ENCODE results near the gene RMND1. TPM values are rescaled to one million over a fixed set of nuclear protein-coding genes. Genes with fewer than 3 reads are reported as not detected.
A peak's percentile ranks its signal among the peaks of the same experiment; 100 is the strongest.

Gene RMND1
- total RNA-seq, 5 donors from 2014 or later (not counting 1 experiment from before 2014, with no cell fraction given) = 8.0 to 15.6 (median 12.8) TPM

GRCh38 chr6:151482290-151482689 lies 30.4 kb upstream of the RMND1 start:
- no peaks in the 10 kb centered on the region for H3K36me3 ChIP-seq (ENCODE audit: control insufficient read depth in 2 of 2, extremely low read depth in 1 of 2, insufficient read depth in 1 of 2, low read length in 1 of 2)
- peak overlapping the region; percentile 98 to 99 for H3K27ac Mint-ChIP-seq
- ATAC-seq (replicated peaks in 1 of 4) = peak in 3 of 4 experiments; percentile 37 to 45 (median 40)
- peaks cover 16 to 20% (median 18%) of the 10 kb centered on the region in 3 donors for H3K4me1 Mint-ChIP-seq
- POLR2A ChIA-PET = interaction anchor here (0.6 kb wide), 2 partner anchors 36 to 40 kb away, joined by 4 to 5 read pairs; no protein-coding TSS in a partner anchor
- peak overlapping the region; percentile 52 to 82 (median 73) for H3K4me3 Mint-ChIP-seq
- peak overlapping the region in 1 of 2 donors; percentile 8 for H3K4me3 ChIP-seq (ENCODE audit: control insufficient read depth in 1 of 2, extremely low read depth in 1 of 2, low read length in 1 of 2)
- CTCF ChIA-PET = interaction anchor here in 1 of 2 donors (0.9 kb wide), 1 partner anchor 9 kb away, joined by 3 read pairs; no protein-coding TSS in a partner anchor
- peak overlapping the region; percentile 43 for H3K27ac ChIP-seq (ENCODE audit: low read length)
- H3K36me3 Mint-ChIP-seq = no peaks in the 10 kb centered on the region
- DNase-seq = peak in 1 of 35 experiments; percentile 43
- no peaks in the 10 kb centered on the region for H3K27me3 ChIP-seq (replicated peaks in 1 of 2; ENCODE audit: control insufficient read depth in 2 of 2, extremely low read depth in 1 of 2, insufficient read depth in 2 of 2, low read length in 1 of 2)
- H3K9me3 Mint-ChIP-seq = peaks cover 0 to 3% (median 0%) of the 10 kb centered on the region in 3 donors
- no peaks in the 10 kb centered on the region for H3K9me3 ChIP-seq
- H3K4me1 ChIP-seq (ENCODE audit: control insufficient read depth in 1 of 2, extremely low read depth in 1 of 2, insufficient read depth in 2 of 2, low read length in 2 of 2) = peaks cover 4 to 8% of the 10 kb centered on the region in 2 experiments
- WGBS (ENCODE audit: insufficient coverage) = no CpG with 5 or more reads among the region's 5 CpGs
- H3K27me3 Mint-ChIP-seq = no peaks in the 10 kb centered on the region

DNA sequence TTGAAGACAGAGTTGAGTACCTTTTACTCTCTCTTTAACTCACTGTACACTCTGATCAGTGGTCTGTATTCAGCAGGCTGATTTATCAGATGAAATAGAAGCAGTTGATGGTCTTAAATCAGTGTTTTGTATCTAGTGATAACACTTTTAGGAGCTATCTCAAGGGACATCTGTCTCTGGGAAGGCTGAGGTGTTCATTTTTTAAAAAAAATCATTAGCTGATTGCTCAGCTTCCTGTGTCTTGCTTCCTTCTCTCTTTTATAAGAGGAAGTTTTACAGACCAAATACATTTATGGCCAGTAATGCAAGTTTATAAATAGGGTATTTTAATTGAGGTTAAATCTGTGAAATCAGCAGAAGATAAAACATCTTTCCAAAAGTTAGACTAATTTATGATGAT lies 29.9 kb upstream of the RMND1 start:
- Histone ChIP-seq H3K9me3 (no peaks in the 10 kb centered on the region), H3K4me3 (ENCODE audit: control insufficient read depth in 1 of 2, extremely low read depth in 1 of 2, low read length in 1 of 2) (no peak overlapping the region), H3K4me1 (ENCODE audit: control insufficient read depth in 1 of 2, extremely low read depth in 1 of 2, insufficient read depth in 2 of 2, low read length in 2 of 2) (peaks cover 4 to 8% of the 10 kb centered on the region in 2 experiments), H3K27ac (ENCODE audit: low read length) (peak overlapping the region; percentile 47), H3K27me3 (replicated peaks in 1 of 2; ENCODE audit: control insufficient read depth in 2 of 2, extremely low read depth in 1 of 2, insufficient read depth in 2 of 2, low read length in 1 of 2) (no peaks in the 10 kb centered on the region), H3K36me3 (ENCODE audit: control insufficient read depth in 2 of 2, extremely low read depth in 1 of 2, insufficient read depth in 1 of 2, low read length in 1 of 2) (no peaks in the 10 kb centered on the region)
- DNase-seq = peak in 1 of 35 experiments; percentile 5
- peak in 1 of 4 experiments; percentile 40 for ATAC-seq (replicated peaks in 1 of 4)
- Mint-ChIP-seq H3K27me3 (no peaks in the 10 kb centered on the region), H3K4me1 (peaks cover 16 to 20% (median 18%) of the 10 kb centered on the region in 3 donors), H3K36me3 (no peaks in the 10 kb centered on the region), H3K27ac (peak overlapping the region; percentile 84 to 87), H3K9me3 (no peaks in the 10 kb centered on the region), H3K4me3 (peak overlapping the region; percentile 32 to 52 (median 34))
- ChIA-PET CTCF (interaction anchor here in 1 of 2 donors (0.9 kb wide), 1 partner anchor 9 kb away, joined by 3 read pairs; no protein-coding TSS in a partner anchor), POLR2A (interaction anchor here in 1 of 2 donors (0.6 kb wide), 2 partner anchors 35 to 76 kb away, joined by 3 to 5 read pairs; no protein-coding TSS in a partner anchor)

GRCh38 chr6:151478670-151479069 lies 26.7 kb upstream of the RMND1 start:
- no peaks in the 10 kb centered on the region for H3K9me3 Mint-ChIP-seq

DNA sequence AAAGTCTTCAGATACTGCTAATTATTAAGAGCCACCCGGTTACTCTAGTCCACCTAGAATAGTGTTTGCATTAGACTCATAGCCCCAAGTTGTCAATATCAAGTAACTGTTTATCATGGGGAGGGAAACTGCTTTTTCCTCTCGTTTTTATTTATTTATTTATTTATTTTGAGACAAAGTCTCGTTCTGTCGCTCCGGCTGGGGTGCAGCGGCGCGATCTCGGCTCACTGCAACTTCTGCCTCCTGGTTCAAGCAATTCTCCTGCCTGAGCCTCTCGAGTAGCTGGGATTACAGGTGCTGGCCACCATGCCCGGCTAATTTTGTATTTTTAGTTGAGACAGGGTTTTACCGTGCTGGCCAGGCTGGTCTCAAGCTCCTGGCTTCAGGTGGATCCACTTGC lies 25.8 kb upstream of the RMND1 start:
- ChIA-PET POLR2A (no interaction called here), CTCF (interaction anchor here in 1 of 2 donors (0.9 to 1.2 kb wide), 2 partner anchors 71 to 72 kb away, joined by 3 to 8 read pairs; no protein-coding TSS in a partner anchor)
- no peak overlapping the region for H3K27ac Mint-ChIP-seq
- Histone ChIP-seq H3K4me3 (ENCODE audit: control insufficient read depth in 1 of 2, extremely low read depth in 1 of 2, low read length in 1 of 2) (no peak overlapping the region), H3K36me3 (ENCODE audit: control insufficient read depth in 2 of 2, extremely low read depth in 1 of 2, insufficient read depth in 1 of 2, low read length in 1 of 2) (no peaks in the 10 kb centered on the region), H3K4me1 (ENCODE audit: control insufficient read depth in 1 of 2, extremely low read depth in 1 of 2, insufficient read depth in 2 of 2, low read length in 2 of 2) (peaks cover 4 to 9% of the 10 kb centered on the region in 2 experiments), H3K27me3 (replicated peaks in 1 of 2; ENCODE audit: control insufficient read depth in 2 of 2, extremely low read depth in 1 of 2, insufficient read depth in 2 of 2, low read length in 1 of 2) (no peaks in the 10 kb centered on the region), H3K27ac (ENCODE audit: low read length) (no peak overlapping the region), H3K9me3 (no peaks in the 10 kb centered on the region)
- DNase-seq = no peak
- no peaks in the 10 kb centered on the region for H3K36me3 Mint-ChIP-seq
- no peak for ATAC-seq (replicated peaks in 1 of 4)
- H3K27me3 Mint-ChIP-seq = no peaks in the 10 kb centered on the region
- 96% methylated on average over 5 of the region's 12 CpGs for WGBS (ENCODE audit: insufficient coverage)
- no peak overlapping the region for H3K4me3 Mint-ChIP-seq
- H3K4me1 Mint-ChIP-seq = peaks cover 20 to 26% (median 22%) of the 10 kb centered on the region in 3 donors
- no peaks in the 10 kb centered on the region for H3K9me3 Mint-ChIP-seq

More at GRCh38 chr6:151478670-151479069, 26.7 kb upstream of the RMND1 start:
- Histone ChIP-seq H3K36me3 (ENCODE audit: control insufficient read depth in 2 of 2, extremely low read depth in 1 of 2, insufficient read depth in 1 of 2, low read length in 1 of 2) (no peaks in the 10 kb centered on the region), H3K4me3 (ENCODE audit: control insufficient read depth in 1 of 2, extremely low read depth in 1 of 2, low read length in 1 of 2) (no peak overlapping the region), H3K27me3 (replicated peaks in 1 of 2; ENCODE audit: control insufficient read depth in 2 of 2, extremely low read depth in 1 of 2, insufficient read depth in 2 of 2, low read length in 1 of 2) (no peaks in the 10 kb centered on the region), H3K9me3 (no peaks in the 10 kb centered on the region), H3K4me1 (ENCODE audit: control insufficient read depth in 1 of 2, extremely low read depth in 1 of 2, insufficient read depth in 2 of 2, low read length in 2 of 2) (peaks cover 4 to 11% of the 10 kb centered on the region in 2 experiments), H3K27ac (ENCODE audit: low read length) (no peak overlapping the region)
- POLR2A ChIA-PET = no interaction called here
- CTCF ChIA-PET = interaction anchor here (0.6 to 0.8 kb wide), 3 partner anchors 25 to 104 kb away, joined by 3 to 5 read pairs (median 3); no protein-coding TSS in a partner anchor
- no peaks in the 10 kb centered on the region for H3K27me3 Mint-ChIP-seq
- no CpG with 5 or more reads among the region's 6 CpGs for WGBS (ENCODE audit: insufficient coverage)
- H3K4me3 Mint-ChIP-seq = no peak overlapping the region
- no peak overlapping the region for H3K27ac Mint-ChIP-seq
- H3K4me1 Mint-ChIP-seq = peaks cover 23 to 27% (median 24%) of the 10 kb centered on the region in 3 donors
- no peaks in the 10 kb centered on the region for H3K36me3 Mint-ChIP-seq
- DNase-seq (no peak), ATAC-seq (replicated peaks in 1 of 4) (no peak)

DNA sequence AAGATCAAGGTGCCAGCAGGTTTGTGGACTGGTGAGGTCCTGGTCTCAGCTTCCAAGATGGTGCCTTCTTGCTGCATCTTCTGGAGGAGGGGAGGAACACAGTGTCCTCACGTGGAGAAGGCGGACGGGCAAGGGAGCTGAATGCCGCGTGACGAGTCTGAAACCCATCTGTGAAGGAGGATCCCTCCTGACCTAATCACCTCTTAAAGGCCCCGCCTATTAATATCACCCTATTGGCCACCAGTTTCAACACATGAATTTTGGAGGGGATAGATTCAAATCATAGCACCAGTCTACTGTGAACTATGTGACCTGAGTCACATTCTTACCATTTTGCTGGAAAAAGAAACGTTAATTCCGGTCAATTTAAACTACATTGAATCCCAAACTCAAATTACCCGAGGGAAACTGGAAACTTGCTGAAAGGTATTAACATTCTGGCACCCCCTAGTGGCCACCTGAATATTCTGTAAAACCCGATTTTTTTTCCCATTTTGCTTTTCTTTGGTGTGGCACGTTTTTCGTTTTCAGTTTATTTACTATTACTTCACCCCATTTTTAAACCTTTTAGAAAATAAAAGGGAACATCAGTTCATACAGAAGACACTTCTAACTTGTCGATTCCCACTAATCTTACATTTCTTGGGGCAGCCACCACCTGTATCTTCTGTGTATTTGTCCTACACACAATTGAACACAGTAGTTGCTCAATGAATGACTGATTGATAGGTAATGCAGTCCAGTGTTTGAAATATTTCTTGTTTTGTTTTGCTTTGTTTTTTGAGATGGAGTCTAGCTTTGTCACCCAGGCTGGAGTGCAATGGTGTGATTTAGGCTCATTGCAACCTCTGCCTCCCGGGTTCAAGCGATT lies 24.0 kb upstream of the RMND1 start:
- DNase-seq = peak in 22 of 35 experiments; percentile 6 to 77 (median 32)
- H3K4me1 Mint-ChIP-seq = peaks cover 5 to 9% (median 7%) of the 10 kb centered on the region in 3 donors
- ATAC-seq (replicated peaks in 1 of 4) = peak in 1 of 4 experiments; percentile 42
- no peak overlapping the region for H3K27ac Mint-ChIP-seq
- no peak overlapping the region for H3K4me3 Mint-ChIP-seq
- no peaks in the 10 kb centered on the region for H3K36me3 Mint-ChIP-seq
- Histone ChIP-seq H3K27me3 (replicated peaks in 1 of 2; ENCODE audit: control insufficient read depth in 2 of 2, extremely low read depth in 1 of 2, insufficient read depth in 2 of 2, low read length in 1 of 2) (no peaks in the 10 kb centered on the region), H3K4me3 (ENCODE audit: control insufficient read depth in 1 of 2, extremely low read depth in 1 of 2, low read length in 1 of 2) (no peak overlapping the region), H3K4me1 (ENCODE audit: control insufficient read depth in 1 of 2, extremely low read depth in 1 of 2, insufficient read depth in 2 of 2, low read length in 2 of 2) (peaks cover 0 to 3% of the 10 kb centered on the region in 2 experiments), H3K36me3 (ENCODE audit: control insufficient read depth in 2 of 2, extremely low read depth in 1 of 2, insufficient read depth in 1 of 2, low read length in 1 of 2) (no peaks in the 10 kb centered on the region), H3K27ac (ENCODE audit: low read length) (no peak overlapping the region), H3K9me3 (no peaks in the 10 kb centered on the region)
- no peaks in the 10 kb centered on the region for H3K9me3 Mint-ChIP-seq
- 0% methylated on average over 3 of the region's 16 CpGs for WGBS (ENCODE audit: insufficient coverage)
- ChIA-PET POLR2A (no interaction called here), CTCF (interaction anchor here (0.7 to 1.4 kb wide), 5 partner anchors 9 to 462 kb away, joined by 3 to 6 read pairs (median 4); no protein-coding TSS in a partner anchor)
- no peaks in the 10 kb centered on the region for H3K27me3 Mint-ChIP-seq

GRCh38 chr6:151464702-151465101 lies 12.8 kb upstream of the RMND1 start:
- Histone ChIP-seq H3K4me3 (ENCODE audit: control insufficient read depth in 1 of 2, extremely low read depth in 1 of 2, low read length in 1 of 2) (no peak overlapping the region), H3K27ac (ENCODE audit: low read length) (no peak overlapping the region), H3K27me3 (replicated peaks in 1 of 2; ENCODE audit: control insufficient read depth in 2 of 2, extremely low read depth in 1 of 2, insufficient read depth in 2 of 2, low read length in 1 of 2) (no peaks in the 10 kb centered on the region), H3K9me3 (no peaks in the 10 kb centered on the region), H3K36me3 (ENCODE audit: control insufficient read depth in 2 of 2, extremely low read depth in 1 of 2, insufficient read depth in 1 of 2, low read length in 1 of 2) (peaks cover 2 to 38% of the 10 kb centered on the region in 2 donors), H3K4me1 (ENCODE audit: control insufficient read depth in 1 of 2, extremely low read depth in 1 of 2, insufficient read depth in 2 of 2, low read length in 2 of 2) (no peaks in the 10 kb centered on the region)
- Mint-ChIP-seq H3K27me3 (no peaks in the 10 kb centered on the region), H3K4me1 (peaks cover 15 to 21% (median 16%) of the 10 kb centered on the region in 3 donors), H3K9me3 (no peaks in the 10 kb centered on the region), H3K27ac (no peak overlapping the region), H3K4me3 (no peak overlapping the region), H3K36me3 (peaks cover 35% of the 10 kb centered on the region)
- DNase-seq (no peak), ATAC-seq (replicated peaks in 1 of 4) (no peak)
- CTCF ChIA-PET = no interaction called here
- POLR2A ChIA-PET = no interaction called here

Measured in T-cell (primary cell).